Measurements from ENCODE around the gene MRPS17. TPM values are rescaled to one million over a fixed set of nuclear protein-coding genes. Genes with fewer than 3 reads are reported as not detected.

The MRPS17 gene
- total and polyA plus RNA-seq, 10 of the 15 experiments (the other 5 are each of a cell fraction or from before 2014, with no cell fraction given): 18.7 to 74.5 (median 29.2) TPM

GRCh38 chr7:55964261-55965099, 12.8 kb downstream of the MRPS17 start, which contains the start of gene NIPSNAP2 (continued):
- TF ChIP-seq MXI1 (IDR thresholded peaks at IDR 0.05; ENCODE audit: low read depth, low read length) (no peak; the same call in 1 of the 2 replicates), ZNF384 (IDR thresholded peaks at IDR 0.05; ENCODE audit: borderline replicate concordance, low read depth, low read length) (no peak), MYB (IDR thresholded peaks at IDR 0.05; ENCODE audit: borderline replicate concordance, low read depth, low read length) (no peak), GATAD2B (conservative IDR thresholded peaks at IDR 0.05; ENCODE audit: low read depth) (peak; percentile 85), ZBTB40 (IDR thresholded peaks at IDR 0.05; ENCODE audit: borderline replicate concordance) (no peak), IRF4 (IDR thresholded peaks at IDR 0.05; ENCODE audit: low read depth, low read length) (no peak), NR2C1 (IDR thresholded peaks at IDR 0.05) (peak; percentile 25), RUNX3 (IDR thresholded peaks at IDR 0.05; ENCODE audit: low read length) (peak; percentile 16; the same call in 1 of the 2 replicates), ZNF217 (IDR thresholded peaks at IDR 0.05) (no peak), RCOR1 (conservative IDR thresholded peaks at IDR 0.05; ENCODE audit: low read depth, low read length) (no peak), NRF1 (conservative IDR thresholded peaks at IDR 0.05; ENCODE audit: low read depth, low read length) (no peak), ZBED1 (IDR thresholded peaks at IDR 0.05; ENCODE audit: borderline replicate concordance) (no peak), JUNB (IDR thresholded peaks at IDR 0.05) (no peak), SPI1 (IDR thresholded peaks at IDR 0.05; ENCODE audit: borderline replicate concordance, insufficient read depth, low read depth, low read length) (no peak), NKRF (conservative IDR thresholded peaks at IDR 0.05) (no peak; the same call in 1 of the 2 replicates), HDAC2 (IDR thresholded peaks at IDR 0.05) (no peak), SMARCA5 (IDR thresholded peaks at IDR 0.05) (peak; percentile 97), IRF5 (IDR thresholded peaks at IDR 0.05; ENCODE audit: borderline replicate concordance) (no peak), HDAC6 (IDR thresholded peaks at IDR 0.05; ENCODE audit: unreplicated experiment) (no peak), ETV6 (conservative IDR thresholded peaks at IDR 0.05 in 1 of 2, IDR thresholded peaks at IDR 0.05 in 1 of 2; ENCODE audit: borderline replicate concordance in 1 of 2, low read depth in 1 of 2) (no peak), TAF1 (IDR thresholded peaks at IDR 0.05; ENCODE audit: borderline replicate concordance, low read depth, low read length) (peak; percentile 74; the same call in 1 of the 2 replicates), ZNF622 (IDR thresholded peaks at IDR 0.05) (no peak), NFXL1 (IDR thresholded peaks at IDR 0.05; ENCODE audit: borderline replicate concordance) (no peak), SRF (IDR thresholded peaks at IDR 0.05; ENCODE audit: low read depth in 2 of 2, low read length in 2 of 2) (peak in 1 of 2 experiments; percentile 64; a peak in 1 of 4 replicates)
